NB4 (cell line): Measurements from ENCODE around the gene EDEM3.

ENCODE experiments used
- MYC ChIP-seq: IDR thresholded peaks from 2 replicates; pipeline ENCODE4 v1.6.1; 2011; ENCODE audit warnings: low read depth, low read length
- POLR2A ChIP-seq: IDR thresholded peaks from 2 replicates; pipeline ENCODE4 v1.6.1; 2011; ENCODE audit warnings: mild to moderate bottlenecking; ENCODE audit not compliant: insufficient read length; ENCODE audit errors: extremely low read depth
- TF ChIP-seq, protein P1 (sequence below): IDR thresholded peaks from one replicate; pipeline ENCODE4 v1.5.1; 2012; ENCODE audit warnings: low read depth, low read length
- TF ChIP-seq, protein P2 (sequence below): IDR thresholded peaks from 2 replicates; pipeline ENCODE4 v1.6.1; 2011; ENCODE audit warnings: low read depth, low read length

DNA sequence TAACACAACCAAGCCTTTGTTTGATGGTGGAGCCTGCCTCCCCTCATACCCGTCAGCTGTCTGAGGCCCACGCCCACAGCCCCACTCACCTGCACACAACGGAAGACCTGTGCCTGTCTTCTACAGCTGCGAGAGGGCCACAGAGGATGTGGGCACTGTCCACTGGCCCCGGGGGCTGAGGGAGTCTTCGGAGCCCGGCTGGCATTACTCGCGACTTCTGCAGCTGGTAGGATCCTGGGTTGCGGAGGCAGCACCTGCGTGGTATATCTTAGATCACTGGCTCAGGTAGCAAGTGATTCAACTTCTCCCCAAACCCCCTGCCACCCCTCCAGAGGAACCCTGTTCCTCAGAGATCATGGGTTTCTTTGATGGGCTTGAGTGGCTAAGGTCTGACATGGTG lies 109.9 kb downstream of the EDEM3 start:
- TF ChIP-seq, protein P1, sequence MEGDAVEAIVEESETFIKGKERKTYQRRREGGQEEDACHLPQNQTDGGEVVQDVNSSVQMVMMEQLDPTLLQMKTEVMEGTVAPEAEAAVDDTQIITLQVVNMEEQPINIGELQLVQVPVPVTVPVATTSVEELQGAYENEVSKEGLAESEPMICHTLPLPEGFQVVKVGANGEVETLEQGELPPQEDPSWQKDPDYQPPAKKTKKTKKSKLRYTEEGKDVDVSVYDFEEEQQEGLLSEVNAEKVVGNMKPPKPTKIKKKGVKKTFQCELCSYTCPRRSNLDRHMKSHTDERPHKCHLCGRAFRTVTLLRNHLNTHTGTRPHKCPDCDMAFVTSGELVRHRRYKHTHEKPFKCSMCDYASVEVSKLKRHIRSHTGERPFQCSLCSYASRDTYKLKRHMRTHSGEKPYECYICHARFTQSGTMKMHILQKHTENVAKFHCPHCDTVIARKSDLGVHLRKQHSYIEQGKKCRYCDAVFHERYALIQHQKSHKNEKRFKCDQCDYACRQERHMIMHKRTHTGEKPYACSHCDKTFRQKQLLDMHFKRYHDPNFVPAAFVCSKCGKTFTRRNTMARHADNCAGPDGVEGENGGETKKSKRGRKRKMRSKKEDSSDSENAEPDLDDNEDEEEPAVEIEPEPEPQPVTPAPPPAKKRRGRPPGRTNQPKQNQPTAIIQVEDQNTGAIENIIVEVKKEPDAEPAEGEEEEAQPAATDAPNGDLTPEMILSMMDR = no peak
- TF ChIP-seq, protein P2, sequence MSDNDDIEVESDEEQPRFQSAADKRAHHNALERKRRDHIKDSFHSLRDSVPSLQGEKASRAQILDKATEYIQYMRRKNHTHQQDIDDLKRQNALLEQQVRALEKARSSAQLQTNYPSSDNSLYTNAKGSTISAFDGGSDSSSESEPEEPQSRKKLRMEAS = no peak
- TF ChIP-seq POLR2A (no peak), MYC (no peak)
